HepG2 (cell line): ENCODE data around the gene WFDC1. TPM values are rescaled to one million over a fixed set of nuclear protein-coding genes. Genes with fewer than 3 reads are reported as not detected.
A peak's percentile ranks its signal among the peaks of the same experiment; 100 is the strongest.

Experiments used
- BHLHE40 ChIP-seq: IDR thresholded peaks from 2 replicates; pipeline ENCODE4 v1.6.1; 2011; ENCODE audit warnings: low read length, improper control_type of control experiment
- CCAR2 ChIP-seq: fragments of 200-400 bp; formaldehyde crosslinking; optimal IDR thresholded peaks from 2 replicates; pipeline ENCODE3; 2018; ENCODE audit warnings: low read depth, mild to moderate bottlenecking, low read length, moderate library complexity
- GZF1 ChIP-seq: sonication (generic); formaldehyde crosslinking; IDR thresholded peaks from 2 replicates; pipeline ENCODE4 v1.5.1; 2020; ENCODE audit warnings: mild to moderate bottlenecking, missing genetic modification reagents
- HDAC1 ChIP-seq: sonication (generic); formaldehyde crosslinking; IDR thresholded peaks from 2 replicates; pipeline ENCODE4 v1.5.1; 2020; ENCODE audit warnings: mild to moderate bottlenecking, missing genetic modification reagents
- HNF4G ChIP-seq, 2 experiments: sonication (generic) in 1 of 2; formaldehyde crosslinking in 1 of 2; IDR thresholded peaks; 2 replicates each; pipeline versions ENCODE4 v1.4.0 to v1.6.1; 2011 to 2020; ENCODE audit warnings: borderline replicate concordance in 2 of 2, low read depth in 2 of 2, mild to moderate bottlenecking in 2 of 2, low read length in 1 of 2, missing genetic modification reagents in 1 of 2, moderate library complexity in 1 of 2
- MAFG ChIP-seq: sonication (generic); formaldehyde crosslinking; IDR thresholded peaks from 2 replicates; pipeline ENCODE4 v1.5.1; 2020; ENCODE audit warnings: mild to moderate bottlenecking, missing genetic modification reagents
- NCOR1 ChIP-seq: fragments of 200-600 bp; sonication (generic); IDR thresholded peaks from 2 replicates; pipeline ENCODE4 v1.7.0; 2017; ENCODE audit warnings: antibody characterized with exemption, low read length, borderline replicate concordance
- NR2F1 ChIP-seq, 2 experiments: fragments of 450-650 bp in 1 of 2; formaldehyde crosslinking in 1 of 2; IDR thresholded peaks; 2 replicates each; pipeline versions ENCODE4 v1.5.0 to v1.6.1; 2016 to 2020; ENCODE audit warnings: mild to moderate bottlenecking in 1 of 2, missing compliant biosample characterization in 1 of 2, missing genetic modification reagents in 1 of 2, moderate library complexity in 1 of 2
- ZNF607 ChIP-seq: sonication (generic); formaldehyde crosslinking; IDR thresholded peaks from 2 replicates; pipeline ENCODE4 v1.5.1; 2020; ENCODE audit warnings: missing genetic modification reagents, mild to moderate bottlenecking, borderline replicate concordance
- ZNF670 ChIP-seq: sonication (generic); formaldehyde crosslinking; IDR thresholded peaks from 2 replicates; pipeline ENCODE4 v1.8.0; 2022; ENCODE audit warnings: mild to moderate bottlenecking, missing genetic modification reagents, borderline replicate concordance
- polyA plus RNA-seq, 8 experiments: library from polyadenylated mRNA; depleted of rRNA in 3 of 8; stranded (reverse) in 7 of 8; unstranded in 1 of 8; fragments of >200 nt; fragmentation: Illumina TruSeq in 4 of 8; extraction: Trizol in 4 of 8; gene quantifications; 2 replicates each; pipeline versions ENCODE4 v1.2.1 to v1.2.3, GENCODE V29; 2011 to 2016; ENCODE audit warnings: low read depth in 4 of 8, missing spikeins in 1 of 8, mixed read lengths in 1 of 8; ENCODE audit not compliant: insufficient read depth in 1 of 8
- total RNA-seq, 5 experiments: library from RNA; depleted of rRNA; stranded (reverse); fragments of >200 nt; fragmentation: Illumina TruSeq; extraction: Trizol; gene quantifications; 2 replicates each; pipeline ENCODE4 v1.2.3, GENCODE V29; 2016; ENCODE audit warnings: low read depth in 1 of 5
- TF ChIP-seq, protein P1 (sequence below): IDR thresholded peaks from 2 replicates; pipeline ENCODE4 v1.6.1; 2018; ENCODE audit warnings: missing genetic modification reagents
- TF ChIP-seq, protein P2 (sequence below): IDR thresholded peaks from 2 replicates; pipeline ENCODE4 v1.6.1; 2012; ENCODE audit warnings: inconsistent platforms
- TF ChIP-seq, protein P3 (sequence below): sonication (generic); formaldehyde crosslinking; IDR thresholded peaks from 2 replicates; pipeline ENCODE4 v1.5.1; 2020; ENCODE audit warnings: mild to moderate bottlenecking, missing genetic modification reagents, borderline replicate concordance
- TF ChIP-seq, protein P4 (sequence below): sonication (generic); formaldehyde crosslinking; IDR thresholded peaks from 2 replicates; pipeline ENCODE4 v1.8.1; 2023; ENCODE audit warnings: missing genetic modification reagents, inconsistent platforms, borderline replicate concordance
- TF ChIP-seq, protein P5 (sequence below): sonication (generic); formaldehyde crosslinking; IDR thresholded peaks from 2 replicates; pipeline ENCODE4 v1.4.0; 2020; ENCODE audit warnings: missing genetic modification reagents, borderline replicate concordance

Gene WFDC1
- total and polyA plus RNA-seq, 2 of the 13 experiments (the other 11 are each of a cell fraction or from before 2014, with no cell fraction given) = not detected

DNA sequence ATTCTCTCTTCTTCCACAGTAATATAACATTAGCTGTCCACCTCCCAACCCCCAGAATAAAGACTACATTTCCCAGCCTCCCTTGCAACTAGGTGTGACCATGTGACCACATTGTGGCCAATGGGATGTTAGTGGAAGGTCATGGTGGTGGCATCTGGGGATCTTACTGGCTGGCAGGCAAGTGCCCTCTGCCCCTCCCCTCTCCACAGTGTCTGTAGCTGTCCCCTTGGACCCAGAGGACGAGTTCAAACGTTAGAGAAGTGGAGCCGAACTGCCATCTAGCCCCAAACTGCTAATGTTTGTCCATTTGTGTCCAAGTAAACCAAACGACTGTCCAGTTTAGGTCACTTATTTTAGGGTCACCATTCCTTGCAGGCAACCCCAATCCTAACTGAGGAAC lies 28.2 kb upstream of the WFDC1 start (continued):
- TF ChIP-seq, protein P1, sequence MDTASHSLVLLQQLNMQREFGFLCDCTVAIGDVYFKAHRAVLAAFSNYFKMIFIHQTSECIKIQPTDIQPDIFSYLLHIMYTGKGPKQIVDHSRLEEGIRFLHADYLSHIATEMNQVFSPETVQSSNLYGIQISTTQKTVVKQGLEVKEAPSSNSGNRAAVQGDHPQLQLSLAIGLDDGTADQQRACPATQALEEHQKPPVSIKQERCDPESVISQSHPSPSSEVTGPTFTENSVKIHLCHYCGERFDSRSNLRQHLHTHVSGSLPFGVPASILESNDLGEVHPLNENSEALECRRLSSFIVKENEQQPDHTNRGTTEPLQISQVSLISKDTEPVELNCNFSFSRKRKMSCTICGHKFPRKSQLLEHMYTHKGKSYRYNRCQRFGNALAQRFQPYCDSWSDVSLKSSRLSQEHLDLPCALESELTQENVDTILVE (CRISPR knock-in tag) = peak; percentile 57; the same call in 1 of the 2 replicates
- peak; percentile 60; the same call in 1 of the 2 replicates for TF ChIP-seq ZNF670 (CRISPR knock-in tag)
- TF ChIP-seq, protein P2, sequence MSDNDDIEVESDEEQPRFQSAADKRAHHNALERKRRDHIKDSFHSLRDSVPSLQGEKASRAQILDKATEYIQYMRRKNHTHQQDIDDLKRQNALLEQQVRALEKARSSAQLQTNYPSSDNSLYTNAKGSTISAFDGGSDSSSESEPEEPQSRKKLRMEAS = no peak; the same call in 1 of the 2 replicates
- no peak for TF ChIP-seq MAFG
- no peak for TF ChIP-seq NR2F1 (CRISPR knock-in tag; IDR thresholded peaks at IDR 0.05)
- TF ChIP-seq, protein P3, sequence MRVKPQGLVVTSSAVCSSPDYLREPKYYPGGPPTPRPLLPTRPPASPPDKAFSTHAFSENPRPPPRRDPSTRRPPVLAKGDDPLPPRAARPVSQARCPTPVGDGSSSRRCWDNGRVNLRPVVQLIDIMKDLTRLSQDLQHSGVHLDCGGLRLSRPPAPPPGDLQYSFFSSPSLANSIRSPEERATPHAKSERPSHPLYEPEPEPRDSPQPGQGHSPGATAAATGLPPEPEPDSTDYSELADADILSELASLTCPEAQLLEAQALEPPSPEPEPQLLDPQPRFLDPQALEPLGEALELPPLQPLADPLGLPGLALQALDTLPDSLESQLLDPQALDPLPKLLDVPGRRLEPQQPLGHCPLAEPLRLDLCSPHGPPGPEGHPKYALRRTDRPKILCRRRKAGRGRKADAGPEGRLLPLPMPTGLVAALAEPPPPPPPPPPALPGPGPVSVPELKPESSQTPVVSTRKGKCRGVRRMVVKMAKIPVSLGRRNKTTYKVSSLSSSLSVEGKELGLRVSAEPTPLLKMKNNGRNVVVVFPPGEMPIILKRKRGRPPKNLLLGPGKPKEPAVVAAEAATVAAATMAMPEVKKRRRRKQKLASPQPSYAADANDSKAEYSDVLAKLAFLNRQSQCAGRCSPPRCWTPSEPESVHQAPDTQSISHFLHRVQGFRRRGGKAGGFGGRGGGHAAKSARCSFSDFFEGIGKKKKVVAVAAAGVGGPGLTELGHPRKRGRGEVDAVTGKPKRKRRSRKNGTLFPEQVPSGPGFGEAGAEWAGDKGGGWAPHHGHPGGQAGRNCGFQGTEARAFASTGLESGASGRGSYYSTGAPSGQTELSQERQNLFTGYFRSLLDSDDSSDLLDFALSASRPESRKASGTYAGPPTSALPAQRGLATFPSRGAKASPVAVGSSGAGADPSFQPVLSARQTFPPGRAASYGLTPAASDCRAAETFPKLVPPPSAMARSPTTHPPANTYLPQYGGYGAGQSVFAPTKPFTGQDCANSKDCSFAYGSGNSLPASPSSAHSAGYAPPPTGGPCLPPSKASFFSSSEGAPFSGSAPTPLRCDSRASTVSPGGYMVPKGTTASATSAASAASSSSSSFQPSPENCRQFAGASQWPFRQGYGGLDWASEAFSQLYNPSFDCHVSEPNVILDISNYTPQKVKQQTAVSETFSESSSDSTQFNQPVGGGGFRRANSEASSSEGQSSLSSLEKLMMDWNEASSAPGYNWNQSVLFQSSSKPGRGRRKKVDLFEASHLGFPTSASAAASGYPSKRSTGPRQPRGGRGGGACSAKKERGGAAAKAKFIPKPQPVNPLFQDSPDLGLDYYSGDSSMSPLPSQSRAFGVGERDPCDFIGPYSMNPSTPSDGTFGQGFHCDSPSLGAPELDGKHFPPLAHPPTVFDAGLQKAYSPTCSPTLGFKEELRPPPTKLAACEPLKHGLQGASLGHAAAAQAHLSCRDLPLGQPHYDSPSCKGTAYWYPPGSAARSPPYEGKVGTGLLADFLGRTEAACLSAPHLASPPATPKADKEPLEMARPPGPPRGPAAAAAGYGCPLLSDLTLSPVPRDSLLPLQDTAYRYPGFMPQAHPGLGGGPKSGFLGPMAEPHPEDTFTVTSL (CRISPR knock-in tag) = no peak
- TF ChIP-seq, protein P4, sequence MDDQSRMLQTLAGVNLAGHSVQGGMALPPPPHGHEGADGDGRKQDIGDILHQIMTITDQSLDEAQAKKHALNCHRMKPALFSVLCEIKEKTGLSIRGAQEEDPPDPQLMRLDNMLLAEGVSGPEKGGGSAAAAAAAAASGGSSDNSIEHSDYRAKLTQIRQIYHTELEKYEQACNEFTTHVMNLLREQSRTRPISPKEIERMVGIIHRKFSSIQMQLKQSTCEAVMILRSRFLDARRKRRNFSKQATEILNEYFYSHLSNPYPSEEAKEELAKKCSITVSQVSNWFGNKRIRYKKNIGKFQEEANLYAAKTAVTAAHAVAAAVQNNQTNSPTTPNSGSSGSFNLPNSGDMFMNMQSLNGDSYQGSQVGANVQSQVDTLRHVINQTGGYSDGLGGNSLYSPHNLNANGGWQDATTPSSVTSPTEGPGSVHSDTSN = no peak
- TF ChIP-seq, protein P5, sequence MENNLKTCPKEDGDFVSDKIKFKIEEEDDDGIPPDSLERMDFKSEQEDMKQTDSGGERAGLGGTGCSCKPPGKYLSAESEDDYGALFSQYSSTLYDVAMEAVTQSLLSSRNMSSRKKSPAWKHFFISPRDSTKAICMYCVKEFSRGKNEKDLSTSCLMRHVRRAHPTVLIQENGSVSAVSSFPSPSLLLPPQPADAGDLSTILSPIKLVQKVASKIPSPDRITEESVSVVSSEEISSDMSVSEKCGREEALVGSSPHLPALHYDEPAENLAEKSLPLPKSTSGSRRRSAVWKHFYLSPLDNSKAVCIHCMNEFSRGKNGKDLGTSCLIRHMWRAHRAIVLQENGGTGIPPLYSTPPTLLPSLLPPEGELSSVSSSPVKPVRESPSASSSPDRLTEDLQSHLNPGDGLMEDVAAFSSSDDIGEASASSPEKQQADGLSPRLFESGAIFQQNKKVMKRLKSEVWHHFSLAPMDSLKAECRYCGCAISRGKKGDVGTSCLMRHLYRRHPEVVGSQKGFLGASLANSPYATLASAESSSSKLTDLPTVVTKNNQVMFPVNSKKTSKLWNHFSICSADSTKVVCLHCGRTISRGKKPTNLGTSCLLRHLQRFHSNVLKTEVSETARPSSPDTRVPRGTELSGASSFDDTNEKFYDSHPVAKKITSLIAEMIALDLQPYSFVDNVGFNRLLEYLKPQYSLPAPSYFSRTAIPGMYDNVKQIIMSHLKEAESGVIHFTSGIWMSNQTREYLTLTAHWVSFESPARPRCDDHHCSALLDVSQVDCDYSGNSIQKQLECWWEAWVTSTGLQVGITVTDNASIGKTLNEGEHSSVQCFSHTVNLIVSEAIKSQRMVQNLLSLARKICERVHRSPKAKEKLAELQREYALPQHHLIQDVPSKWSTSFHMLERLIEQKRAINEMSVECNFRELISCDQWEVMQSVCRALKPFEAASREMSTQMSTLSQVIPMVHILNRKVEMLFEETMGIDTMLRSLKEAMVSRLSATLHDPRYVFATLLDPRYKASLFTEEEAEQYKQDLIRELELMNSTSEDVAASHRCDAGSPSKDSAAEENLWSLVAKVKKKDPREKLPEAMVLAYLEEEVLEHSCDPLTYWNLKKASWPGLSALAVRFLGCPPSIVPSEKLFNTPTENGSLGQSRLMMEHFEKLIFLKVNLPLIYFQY = no peak
- 0 out of 2 replicates have a peak, but pooled peaks have one; percentile 10 for TF ChIP-seq HNF4G (IDR thresholded peaks at IDR 0.05; ENCODE audit: borderline replicate concordance, low read depth, low read length)
- TF ChIP-seq HNF4G (CRISPR knock-in tag; IDR thresholded peaks at IDR 0.05; ENCODE audit: borderline replicate concordance, low read depth) = no peak; the same call in 1 of the 2 replicates
- no peak for TF ChIP-seq CCAR2
- peak; percentile 74 for TF ChIP-seq ZNF607 (CRISPR knock-in tag)
- TF ChIP-seq NCOR1 = peak; percentile 52; the same call in 1 of the 2 replicates
- 0 out of 2 replicates have a peak, but pooled peaks have one; percentile 22 for TF ChIP-seq BHLHE40
- peak; percentile 38; the same call in 1 of the 2 replicates for TF ChIP-seq HDAC1 (CRISPR knock-in tag)
- no peak for TF ChIP-seq GZF1 (CRISPR knock-in tag)
